Trophoblast cell (in vitro differentiated cells and primary cell): ENCODE measurements around the gene YJEFN3.
A peak's percentile ranks its signal among the peaks of the same experiment; 100 is the strongest.

ENCODE experiments used
- DNase-seq, 2 donors: peaks; one replicate each; pipeline ENCODE4 v3.0.0-alpha.2; 2016
- H2AFZ ChIP-seq: 2 replicates; pipeline ENCODE4 v1.6.1; 2013; ENCODE audit warnings: low read length, moderate library complexity, mild to moderate bottlenecking; ENCODE audit not compliant: insufficient read depth, poor library complexity
- H2AK5ac ChIP-seq: 2 replicates; pipeline ENCODE4 v1.6.1; 2013; ENCODE audit warnings: mild to moderate bottlenecking, low read length
- H2BK120ac ChIP-seq: 2 replicates; pipeline ENCODE4 v1.6.1; 2013; ENCODE audit warnings: low read length, mild to moderate bottlenecking, moderate library complexity; ENCODE audit not compliant: insufficient read depth, poor library complexity
- H2BK12ac ChIP-seq: 2 replicates; pipeline ENCODE4 v1.6.1; 2013; ENCODE audit warnings: mild to moderate bottlenecking, low read length, moderate library complexity
- H2BK5ac ChIP-seq: 2 replicates; pipeline ENCODE4 v1.6.1; 2013; ENCODE audit warnings: low read length, low read depth, moderate library complexity, mild to moderate bottlenecking; ENCODE audit not compliant: poor library complexity
- H3K14ac ChIP-seq: 2 replicates; pipeline ENCODE4 v1.6.1; 2013; ENCODE audit warnings: mild to moderate bottlenecking, low read length
- H3K18ac ChIP-seq: 2 replicates; pipeline ENCODE4 v1.6.1; 2013; ENCODE audit warnings: mild to moderate bottlenecking, low read length
- H3K23ac ChIP-seq: 2 replicates; pipeline ENCODE4 v1.6.1; 2013; ENCODE audit warnings: low read length
- H3K27ac ChIP-seq: 2 replicates; pipeline ENCODE4 v1.5.1; 2013; ENCODE audit warnings: low read depth, mild to moderate bottlenecking, inconsistent platforms, low read length, moderate library complexity
- H3K27me3 ChIP-seq: 2 replicates; pipeline ENCODE4 v1.6.1; 2013; ENCODE audit warnings: inconsistent platforms, mild to moderate bottlenecking, low read length, moderate library complexity; ENCODE audit not compliant: insufficient read depth
- H3K36me3 ChIP-seq, 2 experiments: 1 replicate in 1 of 2; 2 replicates in 1 of 2; pipeline ENCODE4 v1.6.1; 2013; ENCODE audit warnings: low read length in 2 of 2, mild to moderate bottlenecking in 2 of 2, moderate library complexity in 1 of 2; ENCODE audit not compliant: insufficient read depth in 2 of 2, control insufficient read depth in 1 of 2
- H3K4ac ChIP-seq: 2 replicates; pipeline ENCODE4 v1.6.1; 2013; ENCODE audit warnings: low read depth, mild to moderate bottlenecking, low read length, moderate library complexity
- H3K4me1 ChIP-seq, 2 experiments: 1 replicate in 1 of 2; 2 replicates in 1 of 2; pipeline ENCODE4 v1.6.1; 2013; ENCODE audit warnings: low read length in 2 of 2, mild to moderate bottlenecking in 2 of 2, moderate library complexity in 1 of 2; ENCODE audit not compliant: insufficient read depth in 2 of 2, control insufficient read depth in 1 of 2
- H3K4me2 ChIP-seq: 2 replicates; pipeline ENCODE4 v1.6.1; 2013; ENCODE audit warnings: inconsistent platforms, mild to moderate bottlenecking, low read length, moderate library complexity
- H3K4me3 ChIP-seq: 2 replicates; pipeline ENCODE4 v1.5.1; 2013; ENCODE audit warnings: mild to moderate bottlenecking, low read depth, low read length, inconsistent platforms
- H3K79me1 ChIP-seq: one replicate; pipeline ENCODE4 v1.6.1; 2013; ENCODE audit warnings: low read length
- H3K79me2 ChIP-seq: 2 replicates; pipeline ENCODE4 v1.6.1; 2013; ENCODE audit warnings: low read length, mild to moderate bottlenecking; ENCODE audit not compliant: control insufficient read depth, insufficient read depth, poor library complexity
- H3K9ac ChIP-seq: 2 replicates; pipeline ENCODE4 v1.6.1; 2013; ENCODE audit warnings: mild to moderate bottlenecking, low read length
- H3K9me3 ChIP-seq: 2 replicates; pipeline ENCODE4 v1.6.1; 2013; ENCODE audit warnings: low read depth, mild to moderate bottlenecking, control low read depth, inconsistent platforms, low read length; ENCODE audit not compliant: insufficient read depth
- H4K12ac ChIP-seq: 2 replicates; pipeline ENCODE4 v1.6.1; 2013; ENCODE audit warnings: low read depth, mild to moderate bottlenecking, low read length, moderate library complexity
- H4K8ac ChIP-seq: 2 replicates; pipeline ENCODE4 v1.6.1; 2013; ENCODE audit warnings: low read depth, mild to moderate bottlenecking, low read length, moderate library complexity
- H4K91ac ChIP-seq: one replicate; pipeline ENCODE4 v1.6.1; 2013; ENCODE audit warnings: low read depth, mild to moderate bottlenecking, low read length, moderate library complexity
- WGBS: extraction: QIAGEN DNeasy Blood & Tissue Kit; methylation state at CpG from one replicate; pipeline ENCODE4 v1.1.7; 2013; ENCODE audit warnings: missing lambda C conversion rate; ENCODE audit not compliant: insufficient read length, insufficient coverage; ENCODE audit errors: extremely low coverage; 5-methylcytosine and 5-hydroxymethylcytosine counted together

The YJEFN3 gene

GRCh38 chr19:19514215-19514657 is 14.5 kb upstream of the YJEFN3 start:
- Histone ChIP-seq H3K9me3 (peaks cover 10% of the 10 kb centered on the region), H3K36me3 (peaks cover 10% of the 10 kb centered on the region in 2 experiments), H4K91ac (no peak overlapping the region), H3K23ac (no peak overlapping the region), H3K4me2 (no peak overlapping the region), H2AFZ (no peak overlapping the region), H3K14ac (no peak overlapping the region), H3K27me3 (no peaks in the 10 kb centered on the region), H3K18ac (no peak overlapping the region), H2BK12ac (no peak overlapping the region), H3K9ac (no peak overlapping the region), H4K8ac (no peak overlapping the region), H2BK120ac (no peak overlapping the region), H3K79me1 (peaks cover 10% of the 10 kb centered on the region), H2BK5ac (no peak overlapping the region), H2AK5ac (no peak overlapping the region), H3K4ac (no peak overlapping the region), H3K27ac (no peak overlapping the region), H3K79me2 (peaks cover 8% of the 10 kb centered on the region), H3K4me3 (no peak overlapping the region), H3K4me1 (peaks cover 5 to 6% of the 10 kb centered on the region in 2 experiments), H4K12ac (no peak overlapping the region)
- peak; percentile 10 to 69 for DNase-seq
- no CpG with 5 or more reads among the region's 46 CpGs for WGBS

GRCh38 chr19:19514881-19515641 is 13.7 kb upstream of the YJEFN3 start, which contains the start of gene TSSK6:
TSS of gene TSSK6 (minus strand) at chr19:19515548. CDS start at chr19:19515427, 121 bp downstream.
- Histone ChIP-seq H3K4me1 (peaks cover 5 to 6% of the 10 kb centered on the region in 2 experiments), H3K79me2 (peaks cover 8% of the 10 kb centered on the region), H4K12ac (peak within 1 kb of the TSS; percentile 82), H2BK12ac (no peak within 1 kb of the TSS), H3K36me3 (peaks cover 11 to 17% of the 10 kb centered on the region in 2 experiments), H3K27ac (peak within 1 kb of the TSS; percentile 46), H3K9ac (peak within 1 kb of the TSS; percentile 91), H3K18ac (peak within 1 kb of the TSS; percentile 88), H2BK120ac (peak within 1 kb of the TSS; percentile 70), H4K91ac (peak within 1 kb of the TSS; percentile 80), H4K8ac (peak within 1 kb of the TSS; percentile 87), H3K27me3 (no peaks in the 10 kb centered on the region), H3K4me3 (peak within 1 kb of the TSS; percentile 76), H3K9me3 (peaks cover 10% of the 10 kb centered on the region), H3K4ac (peak within 1 kb of the TSS; percentile 95), H2AFZ (peak within 1 kb of the TSS; percentile 85), H3K79me1 (peaks cover 10% of the 10 kb centered on the region), H2BK5ac (peak within 1 kb of the TSS; percentile 42), H2AK5ac (peak within 1 kb of the TSS; percentile 77), H3K4me2 (peak within 1 kb of the TSS; percentile 76), H3K23ac (no peak within 1 kb of the TSS), H3K14ac (peak within 1 kb of the TSS; percentile 91)
- DNase-seq: no peak
- WGBS: no CpG with 5 or more reads among the region's 74 CpGs

- peak within 1 kb of the TSS; percentile 42 for H2BK5ac ChIP-seq
- H3K18ac ChIP-seq: peak within 1 kb of the TSS; percentile 88
- H3K4me2 ChIP-seq: peak within 1 kb of the TSS; percentile 76
- peaks cover 5 to 6% of the 10 kb centered on the region in 2 experiments for H3K4me1 ChIP-seq
- no peak within 1 kb of the TSS for H2BK12ac ChIP-seq
- H4K8ac ChIP-seq: peak within 1 kb of the TSS; percentile 87
- H2AFZ ChIP-seq: peak within 1 kb of the TSS; percentile 85
- peak within 1 kb of the TSS; percentile 95 for H3K4ac ChIP-seq
- no peaks in the 10 kb centered on the region for H3K27me3 ChIP-seq
- H4K91ac ChIP-seq: peak within 1 kb of the TSS; percentile 80
- H3K23ac ChIP-seq: no peak within 1 kb of the TSS
- H3K9me3 ChIP-seq: peaks cover 10% of the 10 kb centered on the region
- H3K14ac ChIP-seq: peak within 1 kb of the TSS; percentile 91
- H3K79me2 ChIP-seq: peaks cover 8% of the 10 kb centered on the region
- DNase-seq: peak; percentile 91 to 99
- peaks cover 11 to 22% of the 10 kb centered on the region in 2 experiments for H3K36me3 ChIP-seq
- WGBS: no CpG with 5 or more reads among the region's 61 CpGs
- peak within 1 kb of the TSS; percentile 76 for H3K4me3 ChIP-seq
- peak within 1 kb of the TSS; percentile 70 for H2BK120ac ChIP-seq
- H3K9ac ChIP-seq: peak within 1 kb of the TSS; percentile 91
- H4K12ac ChIP-seq: peak within 1 kb of the TSS; percentile 82
- peak within 1 kb of the TSS; percentile 77 for H2AK5ac ChIP-seq
- peaks cover 10% of the 10 kb centered on the region for H3K79me1 ChIP-seq
- H3K27ac ChIP-seq: peak within 1 kb of the TSS; percentile 46
Measured at GRCh38 chr19:19515642-19516519, 12.8 kb upstream of the YJEFN3 start, which contains the start of gene NDUFA13. TSS of gene NDUFA13 (plus strand) at chr19:19516225. CDS start at chr19:19516239, 14 bp downstream.

- H3K18ac ChIP-seq: no peak overlapping the region
- no peak overlapping the region for H2AFZ ChIP-seq
- H3K4me1 ChIP-seq: peaks cover 5 to 6% of the 10 kb centered on the region in 2 experiments
- H3K14ac ChIP-seq: no peak overlapping the region
- H3K23ac ChIP-seq: no peak overlapping the region
- H4K8ac ChIP-seq: no peak overlapping the region
- H3K9me3 ChIP-seq: peaks cover 10% of the 10 kb centered on the region
- no peak overlapping the region for H3K9ac ChIP-seq
- no peak overlapping the region for H2BK12ac ChIP-seq
- H2BK5ac ChIP-seq: no peak overlapping the region
- H3K4ac ChIP-seq: no peak overlapping the region
- no peak for DNase-seq
- H3K27ac ChIP-seq: no peak overlapping the region
- H4K91ac ChIP-seq: no peak overlapping the region
- no peak overlapping the region for H3K4me2 ChIP-seq
- no peaks in the 10 kb centered on the region for H3K27me3 ChIP-seq
- H3K79me2 ChIP-seq: peaks cover 8% of the 10 kb centered on the region
- no peak overlapping the region for H4K12ac ChIP-seq
- WGBS: no CpG with 5 or more reads among the region's 10 CpGs
- no peak overlapping the region for H2AK5ac ChIP-seq
- H3K36me3 ChIP-seq: peaks cover 11 to 22% of the 10 kb centered on the region in 2 experiments
- H2BK120ac ChIP-seq: no peak overlapping the region
- peaks cover 10% of the 10 kb centered on the region for H3K79me1 ChIP-seq
- no peak overlapping the region for H3K4me3 ChIP-seq
Measured at GRCh38 chr19:19517235-19517619, 11.5 kb upstream of the YJEFN3 start.
